NT2/D1 (cell line): ENCODE measurements around the gene LRP10.
"Not testable (repeated sequence)": the region's sequence is repeated elsewhere in the genome, so short reads cannot be mapped to it uniquely, and the experiment has no call there.

ENCODE experiments used
- YY1 ChIP-seq: IDR thresholded peaks from 2 replicates; pipeline ENCODE4 v1.6.1; 2011; ENCODE audit not compliant: insufficient read length, insufficient read depth
- ZNF274 ChIP-seq: IDR thresholded peaks from 2 replicates; pipeline ENCODE4 v1.6.1; 2011; ENCODE audit warnings: mild to moderate bottlenecking, low read depth, low read length

GRCh38 chr14:22914836-22915235 is 43.3 kb downstream of the LRP10 start:
- not testable (repeated sequence) for TF ChIP-seq YY1, ZNF274
